GM20000 (cell line): ENCODE data around the gene MORC2.

ENCODE experiments used
- DNase-seq: peaks from one replicate; pipeline ENCODE4 v3.0.0; 2012; ENCODE audit warnings: low spot score
- TF ChIP-seq, protein P1 (sequence below): IDR thresholded peaks from 2 replicates; pipeline ENCODE4 v1.5.1; 2012; ENCODE audit warnings: mild to moderate bottlenecking, control low read depth; ENCODE audit errors: extremely low read depth, missing control alignments

MORC2 gene

DNA sequence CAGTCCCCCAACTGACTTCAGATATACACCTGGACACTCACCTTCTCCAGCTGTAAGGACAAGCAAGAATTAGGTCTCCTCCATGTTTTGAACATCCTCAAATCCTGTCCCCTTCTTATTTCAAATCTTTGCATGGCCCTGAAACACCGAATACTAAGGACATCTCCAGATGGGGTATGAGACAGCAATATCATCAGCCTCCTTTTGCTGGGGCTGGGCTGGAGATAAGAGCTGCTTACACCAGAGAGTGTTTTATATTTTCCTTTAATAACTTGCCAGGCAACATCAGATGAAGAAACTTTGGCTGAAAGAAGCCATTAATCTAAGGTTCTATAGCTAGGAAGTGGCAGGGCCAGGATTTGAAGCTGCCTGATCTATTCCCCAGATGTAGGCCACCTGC lies 22.1 kb upstream of the MORC2 start:
- TF ChIP-seq, protein P1, sequence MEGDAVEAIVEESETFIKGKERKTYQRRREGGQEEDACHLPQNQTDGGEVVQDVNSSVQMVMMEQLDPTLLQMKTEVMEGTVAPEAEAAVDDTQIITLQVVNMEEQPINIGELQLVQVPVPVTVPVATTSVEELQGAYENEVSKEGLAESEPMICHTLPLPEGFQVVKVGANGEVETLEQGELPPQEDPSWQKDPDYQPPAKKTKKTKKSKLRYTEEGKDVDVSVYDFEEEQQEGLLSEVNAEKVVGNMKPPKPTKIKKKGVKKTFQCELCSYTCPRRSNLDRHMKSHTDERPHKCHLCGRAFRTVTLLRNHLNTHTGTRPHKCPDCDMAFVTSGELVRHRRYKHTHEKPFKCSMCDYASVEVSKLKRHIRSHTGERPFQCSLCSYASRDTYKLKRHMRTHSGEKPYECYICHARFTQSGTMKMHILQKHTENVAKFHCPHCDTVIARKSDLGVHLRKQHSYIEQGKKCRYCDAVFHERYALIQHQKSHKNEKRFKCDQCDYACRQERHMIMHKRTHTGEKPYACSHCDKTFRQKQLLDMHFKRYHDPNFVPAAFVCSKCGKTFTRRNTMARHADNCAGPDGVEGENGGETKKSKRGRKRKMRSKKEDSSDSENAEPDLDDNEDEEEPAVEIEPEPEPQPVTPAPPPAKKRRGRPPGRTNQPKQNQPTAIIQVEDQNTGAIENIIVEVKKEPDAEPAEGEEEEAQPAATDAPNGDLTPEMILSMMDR: no peak
- DNase-seq: no peak

DNA sequence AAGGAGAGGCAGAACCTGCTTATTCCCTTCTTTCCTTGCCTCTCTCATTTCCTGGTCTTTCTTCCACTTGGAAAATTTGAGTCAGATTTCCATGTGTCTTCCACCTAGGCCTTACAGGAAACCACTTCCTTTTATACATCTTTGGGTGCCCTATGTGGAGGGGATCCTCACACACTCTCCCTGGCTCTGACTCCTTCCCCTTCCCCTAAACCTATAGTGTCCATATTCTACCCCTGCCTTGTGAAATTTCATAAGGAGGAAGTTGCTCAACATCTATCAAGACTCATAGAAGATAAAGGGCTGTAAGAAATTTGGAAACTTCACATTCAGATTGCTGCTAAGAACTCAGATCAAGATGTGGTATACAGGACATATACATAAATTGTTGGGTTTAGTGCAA lies 20.9 kb upstream of the MORC2 start:
- TF ChIP-seq, protein P1: no peak
- DNase-seq: no peak

DNA sequence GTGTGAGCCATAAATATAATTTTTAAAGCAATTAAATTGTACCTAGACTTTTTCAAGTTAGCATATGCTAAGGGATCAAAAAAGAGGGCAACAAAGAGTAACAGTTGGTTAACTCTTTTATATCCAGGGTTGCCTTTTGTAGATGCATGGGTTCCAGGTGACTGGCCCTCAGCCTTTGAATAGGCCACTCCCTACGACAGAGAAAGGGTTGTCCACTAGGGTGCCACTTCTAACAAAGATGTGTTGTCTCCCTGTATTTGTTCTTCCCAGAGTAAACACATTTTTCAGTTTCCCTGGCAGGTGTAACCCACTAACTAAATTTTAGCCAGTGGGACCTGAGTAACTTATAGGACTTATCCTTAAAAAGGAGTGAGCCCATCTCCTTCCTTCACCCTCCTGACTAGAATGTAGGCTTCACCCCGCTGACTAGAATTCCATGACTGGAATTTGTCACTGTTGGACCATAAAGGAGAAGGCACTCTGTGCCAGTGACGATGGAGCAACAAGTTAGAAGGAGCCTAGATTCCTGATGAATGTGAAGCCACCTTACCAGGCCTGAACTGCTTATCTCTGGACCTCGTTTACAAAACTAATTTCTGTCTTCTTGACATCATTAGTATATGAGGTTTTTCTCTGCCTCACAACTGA lies 17.1 kb upstream of the MORC2 start:
- TF ChIP-seq, protein P1: no peak

DNA sequence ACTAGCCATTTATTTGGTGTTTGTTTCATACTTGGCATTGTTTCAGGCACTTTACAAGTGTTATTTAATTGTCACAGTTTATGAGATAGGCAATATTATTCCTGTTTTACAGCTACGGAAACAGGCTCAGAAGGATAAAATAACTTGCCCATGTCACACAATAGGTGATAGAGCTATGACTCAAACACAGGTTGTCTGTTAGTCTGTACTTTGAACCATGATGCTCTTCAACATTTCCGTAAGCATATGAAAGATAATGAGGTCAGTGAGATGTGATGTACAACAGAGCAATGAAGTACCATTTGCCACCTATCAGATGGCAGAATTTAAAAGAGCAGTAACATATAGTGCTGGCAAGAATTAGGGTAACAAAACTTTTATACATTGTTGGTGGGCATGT lies 15.7 kb upstream of the MORC2 start:
- no peak for DNase-seq
- TF ChIP-seq, protein P1: no peak

More for the DNA sequence above, 17.1 kb upstream of the MORC2 start:
- DNase-seq: no peak

DNA sequence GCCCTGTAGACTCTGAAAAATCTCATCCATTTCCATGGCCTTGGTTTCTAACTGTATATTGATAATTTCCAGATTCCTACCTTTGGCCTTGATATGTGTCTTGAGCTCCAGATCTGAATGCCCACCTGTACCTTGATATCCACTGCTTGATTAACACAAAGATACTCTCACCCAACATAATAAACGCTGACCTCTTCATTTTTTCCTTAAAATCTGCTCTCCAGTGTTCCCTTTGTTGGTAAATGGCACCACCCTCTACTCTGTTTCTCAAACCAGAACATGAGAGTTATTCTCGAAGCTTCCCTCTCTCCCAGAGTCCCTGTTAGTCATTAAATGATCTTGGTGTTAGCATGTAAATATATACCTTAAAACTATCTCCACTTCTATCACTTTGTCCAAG lies 13.9 kb upstream of the MORC2 start:
- TF ChIP-seq, protein P1: no peak
- DNase-seq: no peak

DNA sequence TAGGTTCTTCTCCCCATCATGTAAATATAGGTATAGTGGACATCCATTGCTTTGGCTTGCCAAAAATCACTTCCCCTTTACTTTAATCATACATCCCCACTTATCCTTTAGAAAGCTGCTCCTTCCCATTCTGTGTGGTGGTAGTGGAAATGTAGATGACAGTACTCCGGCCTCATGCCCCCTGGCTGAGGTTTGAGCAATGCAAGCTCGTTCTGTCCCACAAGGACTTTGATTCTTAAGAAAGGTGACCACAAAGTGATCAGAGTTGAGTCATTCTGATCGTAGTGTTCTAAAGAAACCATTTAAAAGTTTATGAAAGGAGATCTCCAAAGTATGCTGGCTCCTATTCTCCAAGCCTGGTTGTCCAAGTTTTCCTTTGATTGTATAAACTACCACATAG lies 11.4 kb upstream of the MORC2 start:
- TF ChIP-seq, protein P1: no peak
- no peak for DNase-seq

DNA sequence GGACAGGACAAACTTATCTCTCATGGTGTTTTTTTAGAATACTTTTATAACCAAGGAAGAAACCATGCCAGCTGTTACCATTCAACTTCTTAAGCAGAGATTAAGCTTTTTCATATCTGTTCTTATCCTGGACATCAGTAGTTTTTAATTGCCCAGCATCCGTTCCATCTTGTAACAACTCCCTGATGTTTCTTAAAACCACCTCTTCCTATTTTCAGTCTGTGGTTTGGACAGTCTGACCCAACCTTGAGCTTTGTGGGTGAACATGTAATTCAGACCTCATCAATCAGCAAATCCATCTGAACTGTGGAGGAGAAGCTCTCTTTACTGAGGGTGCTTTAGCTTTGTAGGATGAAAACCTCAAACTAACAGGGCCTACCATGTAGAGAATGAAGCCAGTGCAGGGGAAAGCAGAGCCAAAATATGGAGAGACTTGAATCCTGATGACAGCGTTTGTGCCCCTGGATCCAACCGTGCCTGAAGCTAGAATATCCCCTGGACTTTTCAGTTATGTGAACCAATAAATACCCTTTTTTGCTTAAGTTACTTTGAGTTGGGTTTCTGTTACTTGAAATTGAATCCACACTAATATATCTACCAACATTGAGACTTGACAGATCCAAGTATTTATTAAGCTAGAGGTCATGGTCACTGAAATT lies 9.9 kb upstream of the MORC2 start:
- DNase-seq: no peak
- TF ChIP-seq, protein P1: no peak
